ENCODE results near the gene CHMP6.

DNA sequence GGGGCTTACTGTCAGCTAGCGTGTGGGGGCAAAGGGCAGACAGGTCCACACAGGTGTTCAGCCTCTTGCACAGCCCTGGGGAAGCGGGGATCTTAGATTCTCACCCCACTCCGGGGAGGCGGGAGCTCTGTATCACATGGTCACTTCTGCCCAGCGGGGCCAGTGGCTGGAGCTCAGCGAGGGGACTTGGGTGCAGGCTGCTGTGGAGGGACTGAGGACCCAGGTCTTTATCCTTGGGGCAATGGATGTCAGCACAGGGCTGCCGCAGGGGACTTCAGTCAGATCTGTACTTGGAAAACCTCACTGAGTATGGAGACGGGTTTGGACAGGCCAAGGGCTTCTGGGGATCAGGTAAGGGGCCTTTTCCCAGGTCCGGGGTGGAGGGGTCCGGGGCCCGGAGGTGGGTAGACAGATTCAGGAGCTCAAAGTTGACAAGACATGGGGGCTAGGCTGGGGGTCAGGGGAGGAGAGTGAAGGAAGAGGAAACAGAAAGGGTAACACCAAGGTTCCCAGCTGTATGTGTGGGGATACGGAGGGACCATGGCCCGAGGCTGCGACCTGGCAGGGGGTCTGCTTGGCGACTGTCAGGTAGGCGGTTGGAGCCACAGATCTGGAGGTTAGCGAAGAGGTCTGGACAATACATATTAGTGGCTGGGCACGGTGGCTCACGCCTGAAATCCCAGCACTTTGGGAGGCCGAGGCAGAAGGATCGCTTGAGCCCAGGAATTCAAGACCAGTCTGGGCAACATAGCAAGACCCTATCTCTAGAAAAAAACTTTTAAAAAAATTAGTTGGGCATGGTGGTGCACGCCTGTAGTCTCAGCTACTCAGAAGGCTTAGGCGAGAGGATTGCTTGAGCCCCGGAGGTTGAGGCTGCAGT, 28.2 kb downstream of the CHMP6 start:
- TF ChIP-seq, protein P1, sequence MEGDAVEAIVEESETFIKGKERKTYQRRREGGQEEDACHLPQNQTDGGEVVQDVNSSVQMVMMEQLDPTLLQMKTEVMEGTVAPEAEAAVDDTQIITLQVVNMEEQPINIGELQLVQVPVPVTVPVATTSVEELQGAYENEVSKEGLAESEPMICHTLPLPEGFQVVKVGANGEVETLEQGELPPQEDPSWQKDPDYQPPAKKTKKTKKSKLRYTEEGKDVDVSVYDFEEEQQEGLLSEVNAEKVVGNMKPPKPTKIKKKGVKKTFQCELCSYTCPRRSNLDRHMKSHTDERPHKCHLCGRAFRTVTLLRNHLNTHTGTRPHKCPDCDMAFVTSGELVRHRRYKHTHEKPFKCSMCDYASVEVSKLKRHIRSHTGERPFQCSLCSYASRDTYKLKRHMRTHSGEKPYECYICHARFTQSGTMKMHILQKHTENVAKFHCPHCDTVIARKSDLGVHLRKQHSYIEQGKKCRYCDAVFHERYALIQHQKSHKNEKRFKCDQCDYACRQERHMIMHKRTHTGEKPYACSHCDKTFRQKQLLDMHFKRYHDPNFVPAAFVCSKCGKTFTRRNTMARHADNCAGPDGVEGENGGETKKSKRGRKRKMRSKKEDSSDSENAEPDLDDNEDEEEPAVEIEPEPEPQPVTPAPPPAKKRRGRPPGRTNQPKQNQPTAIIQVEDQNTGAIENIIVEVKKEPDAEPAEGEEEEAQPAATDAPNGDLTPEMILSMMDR (IDR thresholded peaks at IDR 0.05) = no peak
- no peak for TF ChIP-seq POLR2A (IDR thresholded peaks at IDR 0.05)
